GM18526 (cell line): Measurements from ENCODE around the gene NCKAP5.

Source experiments
- POLR2A ChIP-seq: IDR thresholded peaks from 3 replicates; pipeline ENCODE4 v1.6.1; 2011; ENCODE audit not compliant: insufficient read length; ENCODE audit errors: extremely low read depth

NCKAP5 gene

GRCh38 chr2:133462811-133463210 lies 105.5 kb downstream of the NCKAP5 start:
- TF ChIP-seq POLR2A: no peak

- TF ChIP-seq POLR2A: no peak
These were observed 106.8 kb downstream of the NCKAP5 start for GRCh38 chr2:133461484-133461883.

GRCh38 chr2:133459590-133459989 lies 108.7 kb downstream of the NCKAP5 start:
- TF ChIP-seq POLR2A: no peak

GRCh38 chr2:133458280-133458679 lies 110.0 kb downstream of the NCKAP5 start:
- TF ChIP-seq POLR2A: no peak

GRCh38 chr2:133457861-133458260 lies 110.4 kb downstream of the NCKAP5 start:
- TF ChIP-seq POLR2A: no peak

GRCh38 chr2:133456971-133457370 lies 111.3 kb downstream of the NCKAP5 start:
- TF ChIP-seq POLR2A: no peak

- no peak for TF ChIP-seq POLR2A
These were observed 112.1 kb downstream of the NCKAP5 start for GRCh38 chr2:133456156-133456555.

GRCh38 chr2:133453032-133453431 lies 115.2 kb downstream of the NCKAP5 start:
- no peak for TF ChIP-seq POLR2A

GRCh38 chr2:133452583-133452982 lies 115.7 kb downstream of the NCKAP5 start:
- TF ChIP-seq POLR2A: no peak

GRCh38 chr2:133452146-133452545 lies 116.1 kb downstream of the NCKAP5 start:
- no peak for TF ChIP-seq POLR2A

- TF ChIP-seq POLR2A: no peak
These were observed 120.1 kb downstream of the NCKAP5 start for GRCh38 chr2:133448195-133448594.

GRCh38 chr2:133447303-133447702 lies 121.0 kb downstream of the NCKAP5 start:
- no peak for TF ChIP-seq POLR2A

- no peak for TF ChIP-seq POLR2A
These were observed 123.8 kb downstream of the NCKAP5 start for GRCh38 chr2:133444465-133444864.

GRCh38 chr2:133442393-133442792 lies 125.9 kb downstream of the NCKAP5 start:
- no peak for TF ChIP-seq POLR2A

GRCh38 chr2:133439565-133439920 lies 128.7 kb downstream of the NCKAP5 start:
- TF ChIP-seq POLR2A: no peak

GRCh38 chr2:133438848-133439564 lies 129.3 kb downstream of the NCKAP5 start:
- no peak for TF ChIP-seq POLR2A

- no peak for TF ChIP-seq POLR2A
These were observed 130.2 kb downstream of the NCKAP5 start for GRCh38 chr2:133438026-133438425.
